H1 (cell line): ENCODE results near the gene IL17RA. TPM values are rescaled to one million over a fixed set of nuclear protein-coding genes. Genes with fewer than 3 reads are reported as not detected.

Source experiments
- POLR2AphosphoS5 ChIP-seq: IDR thresholded peaks from 2 replicates; pipeline ENCODE4 v1.6.1; 2011; ENCODE audit warnings: low read depth, low read length
- RNF2 ChIP-seq: fragments of 200-900, 300-1000 bp; sonication (generic); IDR thresholded peaks from 2 replicates; pipeline ENCODE4 v1.7.1; 2016; ENCODE audit warnings: borderline replicate concordance, low read depth, mild to moderate bottlenecking, antibody characterized with exemption, low read length; ENCODE audit not compliant: poor library complexity, severe bottlenecking; ENCODE audit errors: missing control alignments
- SIX5 ChIP-seq: IDR thresholded peaks from 2 replicates; pipeline ENCODE4 v1.6.1; 2011; ENCODE audit warnings: mild to moderate bottlenecking, low read depth, low read length
- SP4 ChIP-seq: IDR thresholded peaks from 2 replicates; pipeline ENCODE4 v1.6.1; 2012; ENCODE audit warnings: low read length, inconsistent platforms
- ZNF274 ChIP-seq: IDR thresholded peaks from 2 replicates; pipeline ENCODE4 v1.7.0; 2012; ENCODE audit warnings: low read length, borderline replicate concordance; ENCODE audit errors: extremely low read depth
- polyA plus RNA-seq, 7 experiments: library from polyadenylated mRNA; depleted of rRNA in 3 of 7; stranded (reverse) in 5 of 7; unstranded in 2 of 7; fragments of >200 nt in 5 of 7; fragments of 200-250 nt in 2 of 7; gene quantifications; 1 replicate in 5 of 7; 2 replicates in 1 of 7; 4 replicates in 1 of 7; pipeline versions ENCODE4 v1.2.1 to v1.2.3, GENCODE V29; 2011 to 2013; ENCODE audit warnings: missing spikeins in 2 of 7, mixed read lengths in 2 of 7
- total RNA-seq: library from RNA; stranded (reverse); fragmentation: NEBNext Ultra II Directional; extraction: Animal tissue kit (Norgen Biotek cat#: 25700); gene quantifications from 2 replicates; pipeline ENCODE4 v1.2.1, GENCODE V29; 2021
- TF ChIP-seq, protein P1 (sequence below): fragments of 300-600 bp; sonication (generic); IDR thresholded peaks from 2 replicates; pipeline ENCODE4 v1.7.1; 2012; ENCODE audit warnings: low read length, moderate library complexity, mild to moderate bottlenecking, inconsistent platforms; ENCODE audit not compliant: insufficient replicate concordance
- TF ChIP-seq, protein P2 (sequence below): IDR thresholded peaks from 2 replicates; pipeline ENCODE4 v1.6.1; 2011; ENCODE audit warnings: low read length, improper control_type of control experiment

The IL17RA gene
- total and polyA plus RNA-seq, 2 of the 8 experiments (the other 6 are each of a cell fraction or from before 2014, with no cell fraction given) = 5.6 to 9.9 TPM

GRCh38 chr22:17086788-17087497, 2.1 kb downstream of the IL17RA start (continued):
- no peak for TF ChIP-seq SIX5
- no peak for TF ChIP-seq SP4
- no peak for TF ChIP-seq ZNF274
- TF ChIP-seq POLR2AphosphoS5 = no peak
- no peak for TF ChIP-seq RNF2
- TF ChIP-seq, protein P1, sequence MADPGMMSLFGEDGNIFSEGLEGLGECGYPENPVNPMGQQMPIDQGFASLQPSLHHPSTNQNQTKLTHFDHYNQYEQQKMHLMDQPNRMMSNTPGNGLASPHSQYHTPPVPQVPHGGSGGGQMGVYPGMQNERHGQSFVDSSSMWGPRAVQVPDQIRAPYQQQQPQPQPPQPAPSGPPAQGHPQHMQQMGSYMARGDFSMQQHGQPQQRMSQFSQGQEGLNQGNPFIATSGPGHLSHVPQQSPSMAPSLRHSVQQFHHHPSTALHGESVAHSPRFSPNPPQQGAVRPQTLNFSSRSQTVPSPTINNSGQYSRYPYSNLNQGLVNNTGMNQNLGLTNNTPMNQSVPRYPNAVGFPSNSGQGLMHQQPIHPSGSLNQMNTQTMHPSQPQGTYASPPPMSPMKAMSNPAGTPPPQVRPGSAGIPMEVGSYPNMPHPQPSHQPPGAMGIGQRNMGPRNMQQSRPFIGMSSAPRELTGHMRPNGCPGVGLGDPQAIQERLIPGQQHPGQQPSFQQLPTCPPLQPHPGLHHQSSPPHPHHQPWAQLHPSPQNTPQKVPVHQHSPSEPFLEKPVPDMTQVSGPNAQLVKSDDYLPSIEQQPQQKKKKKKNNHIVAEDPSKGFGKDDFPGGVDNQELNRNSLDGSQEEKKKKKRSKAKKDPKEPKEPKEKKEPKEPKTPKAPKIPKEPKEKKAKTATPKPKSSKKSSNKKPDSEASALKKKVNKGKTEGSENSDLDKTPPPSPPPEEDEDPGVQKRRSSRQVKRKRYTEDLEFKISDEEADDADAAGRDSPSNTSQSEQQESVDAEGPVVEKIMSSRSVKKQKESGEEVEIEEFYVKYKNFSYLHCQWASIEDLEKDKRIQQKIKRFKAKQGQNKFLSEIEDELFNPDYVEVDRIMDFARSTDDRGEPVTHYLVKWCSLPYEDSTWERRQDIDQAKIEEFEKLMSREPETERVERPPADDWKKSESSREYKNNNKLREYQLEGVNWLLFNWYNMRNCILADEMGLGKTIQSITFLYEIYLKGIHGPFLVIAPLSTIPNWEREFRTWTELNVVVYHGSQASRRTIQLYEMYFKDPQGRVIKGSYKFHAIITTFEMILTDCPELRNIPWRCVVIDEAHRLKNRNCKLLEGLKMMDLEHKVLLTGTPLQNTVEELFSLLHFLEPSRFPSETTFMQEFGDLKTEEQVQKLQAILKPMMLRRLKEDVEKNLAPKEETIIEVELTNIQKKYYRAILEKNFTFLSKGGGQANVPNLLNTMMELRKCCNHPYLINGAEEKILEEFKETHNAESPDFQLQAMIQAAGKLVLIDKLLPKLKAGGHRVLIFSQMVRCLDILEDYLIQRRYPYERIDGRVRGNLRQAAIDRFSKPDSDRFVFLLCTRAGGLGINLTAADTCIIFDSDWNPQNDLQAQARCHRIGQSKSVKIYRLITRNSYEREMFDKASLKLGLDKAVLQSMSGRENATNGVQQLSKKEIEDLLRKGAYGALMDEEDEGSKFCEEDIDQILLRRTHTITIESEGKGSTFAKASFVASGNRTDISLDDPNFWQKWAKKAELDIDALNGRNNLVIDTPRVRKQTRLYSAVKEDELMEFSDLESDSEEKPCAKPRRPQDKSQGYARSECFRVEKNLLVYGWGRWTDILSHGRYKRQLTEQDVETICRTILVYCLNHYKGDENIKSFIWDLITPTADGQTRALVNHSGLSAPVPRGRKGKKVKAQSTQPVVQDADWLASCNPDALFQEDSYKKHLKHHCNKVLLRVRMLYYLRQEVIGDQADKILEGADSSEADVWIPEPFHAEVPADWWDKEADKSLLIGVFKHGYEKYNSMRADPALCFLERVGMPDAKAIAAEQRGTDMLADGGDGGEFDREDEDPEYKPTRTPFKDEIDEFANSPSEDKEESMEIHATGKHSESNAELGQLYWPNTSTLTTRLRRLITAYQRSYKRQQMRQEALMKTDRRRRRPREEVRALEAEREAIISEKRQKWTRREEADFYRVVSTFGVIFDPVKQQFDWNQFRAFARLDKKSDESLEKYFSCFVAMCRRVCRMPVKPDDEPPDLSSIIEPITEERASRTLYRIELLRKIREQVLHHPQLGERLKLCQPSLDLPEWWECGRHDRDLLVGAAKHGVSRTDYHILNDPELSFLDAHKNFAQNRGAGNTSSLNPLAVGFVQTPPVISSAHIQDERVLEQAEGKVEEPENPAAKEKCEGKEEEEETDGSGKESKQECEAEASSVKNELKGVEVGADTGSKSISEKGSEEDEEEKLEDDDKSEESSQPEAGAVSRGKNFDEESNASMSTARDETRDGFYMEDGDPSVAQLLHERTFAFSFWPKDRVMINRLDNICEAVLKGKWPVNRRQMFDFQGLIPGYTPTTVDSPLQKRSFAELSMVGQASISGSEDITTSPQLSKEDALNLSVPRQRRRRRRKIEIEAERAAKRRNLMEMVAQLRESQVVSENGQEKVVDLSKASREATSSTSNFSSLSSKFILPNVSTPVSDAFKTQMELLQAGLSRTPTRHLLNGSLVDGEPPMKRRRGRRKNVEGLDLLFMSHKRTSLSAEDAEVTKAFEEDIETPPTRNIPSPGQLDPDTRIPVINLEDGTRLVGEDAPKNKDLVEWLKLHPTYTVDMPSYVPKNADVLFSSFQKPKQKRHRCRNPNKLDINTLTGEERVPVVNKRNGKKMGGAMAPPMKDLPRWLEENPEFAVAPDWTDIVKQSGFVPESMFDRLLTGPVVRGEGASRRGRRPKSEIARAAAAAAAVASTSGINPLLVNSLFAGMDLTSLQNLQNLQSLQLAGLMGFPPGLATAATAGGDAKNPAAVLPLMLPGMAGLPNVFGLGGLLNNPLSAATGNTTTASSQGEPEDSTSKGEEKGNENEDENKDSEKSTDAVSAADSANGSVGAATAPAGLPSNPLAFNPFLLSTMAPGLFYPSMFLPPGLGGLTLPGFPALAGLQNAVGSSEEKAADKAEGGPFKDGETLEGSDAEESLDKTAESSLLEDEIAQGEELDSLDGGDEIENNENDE = no peak
- TF ChIP-seq, protein P2, sequence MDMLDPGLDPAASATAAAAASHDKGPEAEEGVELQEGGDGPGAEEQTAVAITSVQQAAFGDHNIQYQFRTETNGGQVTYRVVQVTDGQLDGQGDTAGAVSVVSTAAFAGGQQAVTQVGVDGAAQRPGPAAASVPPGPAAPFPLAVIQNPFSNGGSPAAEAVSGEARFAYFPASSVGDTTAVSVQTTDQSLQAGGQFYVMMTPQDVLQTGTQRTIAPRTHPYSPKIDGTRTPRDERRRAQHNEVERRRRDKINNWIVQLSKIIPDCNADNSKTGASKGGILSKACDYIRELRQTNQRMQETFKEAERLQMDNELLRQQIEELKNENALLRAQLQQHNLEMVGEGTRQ = no peak
